ENCODE measurements around the gene CNOT6. TPM values are rescaled to one million over a fixed set of nuclear protein-coding genes. Genes with fewer than 3 reads are reported as not detected.
"Not testable (repeated sequence)": the region's sequence is repeated elsewhere in the genome, so short reads cannot be mapped to it uniquely, and the experiment has no call there.

The CNOT6 gene
- total RNA-seq, 4 donors from 2014 or later: 14.0 to 21.0 (median 17.2) TPM

- Histone ChIP-seq H3K9me3 (no peaks in the 10 kb centered on the region), H3K27ac (no peak overlapping the region), H3K4me1 (peaks cover 0 to 5% of the 10 kb centered on the region in 2 donors), H3K27me3 (no peaks in the 10 kb centered on the region), H3K4me3 (replicated peaks in 1 of 3) (no peak overlapping the region), H3K36me3 (no peaks in the 10 kb centered on the region)
- no peak for DNase-seq
- intact Hi-C loops (cut with DNase I): no loop called here
- 74 to 91% methylated on average over 6 of the region's 6 CpGs for WGBS, 2 donors
- no peak for TF ChIP-seq CTCF (IDR thresholded peaks at IDR 0.05)
- TF ChIP-seq POLR2A (IDR thresholded peaks at IDR 0.05): no peak
Observed at GRCh38 chr5:180507661-180508060, 13.5 kb downstream of the CNOT6 start.

GRCh38 chr5:180515294-180515693, 21.1 kb downstream of the CNOT6 start:
- intact Hi-C loops (cut with DNase I): no loop called here
- Histone ChIP-seq H3K4me3 (replicated peaks in 1 of 3) (no peak overlapping the region), H3K4me1 (peaks cover 0 to 5% of the 10 kb centered on the region in 2 donors), H3K27me3 (no peaks in the 10 kb centered on the region), H3K27ac (no peak overlapping the region), H3K9me3 (no peaks in the 10 kb centered on the region), H3K36me3 (no peaks in the 10 kb centered on the region)
- DNase-seq: no peak
- 96% methylated on average over 3 of the region's 3 CpGs for WGBS, 2 donors
- TF ChIP-seq POLR2A (IDR thresholded peaks at IDR 0.05) (no peak), CTCF (IDR thresholded peaks at IDR 0.05) (no peak)

- H3K36me3 ChIP-seq; H3K9me3 ChIP-seq; H3K4me1 ChIP-seq; H3K27ac ChIP-seq; intact Hi-C loops (cut with DNase I); H3K27me3 ChIP-seq; H3K4me3 ChIP-seq (replicated peaks in 1 of 3); DNase-seq: not testable (repeated sequence)
- 95 to 97% methylated on average over 7 of the region's 7 CpGs for WGBS, 2 donors
Observed at GRCh38 chr5:180515974-180516373, 21.8 kb downstream of the CNOT6 start.

GRCh38 chr5:180516440-180516839, 22.3 kb downstream of the CNOT6 start:
- H3K27me3 ChIP-seq: no peaks in the 10 kb centered on the region
- no peak overlapping the region for H3K4me3 ChIP-seq (replicated peaks in 1 of 3)
- 94% methylated on average over 5 of the region's 5 CpGs for whole genome bisulfite sequencing, 2 donors
- peaks cover 0 to 5% of the 10 kb centered on the region in 2 donors for H3K4me1 ChIP-seq
- H3K36me3 ChIP-seq: no peaks in the 10 kb centered on the region
- intact Hi-C loops (cut with DNase I): no loop called here
- H3K27ac ChIP-seq: no peak overlapping the region
- no peak for TF ChIP-seq POLR2A (IDR thresholded peaks at IDR 0.05)
- TF ChIP-seq CTCF (IDR thresholded peaks at IDR 0.05): no peak
- DNase-seq: no peak
- no peaks in the 10 kb centered on the region for H3K9me3 ChIP-seq

- 80 to 92% methylated on average over 3 of the region's 3 CpGs for WGBS, 2 donors
- Histone ChIP-seq H3K27ac (no peak overlapping the region), H3K4me3 (replicated peaks in 1 of 3) (no peak overlapping the region), H3K27me3 (no peaks in the 10 kb centered on the region), H3K4me1 (peaks cover 6 to 12% of the 10 kb centered on the region in 2 donors), H3K36me3 (no peaks in the 10 kb centered on the region), H3K9me3 (no peaks in the 10 kb centered on the region)
- DNase-seq: no peak
- no peak for TF ChIP-seq CTCF (IDR thresholded peaks at IDR 0.05)
- intact Hi-C loops (cut with DNase I): no loop called here
Observed at GRCh38 chr5:180519098-180519497, 24.9 kb downstream of the CNOT6 start.

- Histone ChIP-seq H3K36me3 (no peaks in the 10 kb centered on the region), H3K27me3 (no peaks in the 10 kb centered on the region), H3K9me3 (no peaks in the 10 kb centered on the region), H3K27ac (no peak overlapping the region), H3K4me3 (replicated peaks in 1 of 3) (no peak overlapping the region), H3K4me1 (peaks cover 12 to 29% of the 10 kb centered on the region in 2 donors)
- TF ChIP-seq POLR2A (IDR thresholded peaks at IDR 0.05) (no peak), CTCF (IDR thresholded peaks at IDR 0.05) (no peak)
- DNase-seq: no peak
- WGBS, 2 donors: 97 to 99% methylated on average over 3 of the region's 3 CpGs
- intact Hi-C loops (cut with DNase I): no loop called here
Observed at GRCh38 chr5:180521101-180521500, 26.9 kb downstream of the CNOT6 start.

Measured in thyroid gland (tissue), 4 donors.